ENCODE data around the gene RPTOR. TPM values are rescaled to one million over a fixed set of nuclear protein-coding genes. Genes with fewer than 3 reads are reported as not detected.

RPTOR gene
- total RNA-seq, 1 experiment from 2014 or later, result 66.7 TPM

- CTCF ChIA-PET, result no interaction called here
- Mint-ChIP-seq H3K27ac (ENCODE audit: unreplicated experiment) (no peak overlapping the region), H3K36me3 (ENCODE audit: insufficient read depth, unreplicated experiment) (peaks cover 16% of the 10 kb centered on the region), H3K4me3 (ENCODE audit: unreplicated experiment) (no peak overlapping the region), H3K9me3 (ENCODE audit: unreplicated experiment) (no peaks in the 10 kb centered on the region), H3K27me3 (ENCODE audit: insufficient read depth, unreplicated experiment) (no peaks in the 10 kb centered on the region), H3K4me1 (ENCODE audit: low read depth, unreplicated experiment) (no peaks in the 10 kb centered on the region)
- intact Hi-C loops (cut with micrococcal nuclease; ENCODE audit: unreplicated experiment), result no loop called here
- no peaks in the 10 kb centered on the region for H3K36me3 ChIP-seq (ENCODE audit: control insufficient read depth, insufficient read depth, low read length)
- H3K4me3 ChIP-seq (ENCODE audit: low read depth, low read length), result no peak overlapping the region
- POLR2A ChIA-PET, result no interaction called here
- peak in 1 of 2 experiments; percentile 5 for DNase-seq
- TF ChIP-seq CTCF (IDR thresholded peaks at IDR 0.05; ENCODE audit: insufficient read depth in 1 of 2, low read depth in 1 of 2, low read length in 1 of 2, severe bottlenecking in 1 of 2, unreplicated experiment in 1 of 2), result no peak
- no TSS peak for BruUV-seq (replicated peaks)
- no peaks in the 10 kb centered on the region for H3K27me3 ChIP-seq (replicated peaks; ENCODE audit: control insufficient read depth, insufficient read depth, low read length)
- 0 out of 2 replicates have a peak, but pooled peaks cover 4% of the 10 kb centered on the region for H3K4me1 ChIP-seq
- no peaks in the 10 kb centered on the region for H3K9me3 ChIP-seq
These were observed 410.4 kb downstream of the RPTOR start for GRCh38 chr17:80955078-80955477.

- 0 out of 2 replicates have a peak, but pooled peaks cover 4% of the 10 kb centered on the region for H3K4me1 ChIP-seq
- no peaks in the 10 kb centered on the region for H3K4me1 Mint-ChIP-seq (ENCODE audit: low read depth, unreplicated experiment)
- no peaks in the 10 kb centered on the region for H3K27me3 ChIP-seq (replicated peaks; ENCODE audit: control insufficient read depth, insufficient read depth, low read length)
- POLR2A ChIA-PET, result no interaction called here
- H3K4me3 ChIP-seq (ENCODE audit: low read depth, low read length), result no peak overlapping the region
- no peaks in the 10 kb centered on the region for H3K9me3 Mint-ChIP-seq (ENCODE audit: unreplicated experiment)
- H3K27ac Mint-ChIP-seq (ENCODE audit: unreplicated experiment), result no peak overlapping the region
- CTCF ChIA-PET, result no interaction called here
- no peaks in the 10 kb centered on the region for H3K36me3 ChIP-seq (ENCODE audit: control insufficient read depth, insufficient read depth, low read length)
- H3K36me3 Mint-ChIP-seq (ENCODE audit: insufficient read depth, unreplicated experiment), result peaks cover 16% of the 10 kb centered on the region
- no peaks in the 10 kb centered on the region for H3K9me3 ChIP-seq
- no peak for TF ChIP-seq CTCF (IDR thresholded peaks at IDR 0.05; ENCODE audit: insufficient read depth in 1 of 2, low read depth in 1 of 2, low read length in 1 of 2, severe bottlenecking in 1 of 2, unreplicated experiment in 1 of 2)
- intact Hi-C loops (cut with micrococcal nuclease; ENCODE audit: unreplicated experiment), result no loop called here
- no TSS peak for BruUV-seq (replicated peaks)
- peak in 1 of 2 experiments; percentile 17 for DNase-seq
- H3K4me3 Mint-ChIP-seq (ENCODE audit: unreplicated experiment), result no peak overlapping the region
- H3K27me3 Mint-ChIP-seq (ENCODE audit: insufficient read depth, unreplicated experiment), result no peaks in the 10 kb centered on the region
These were observed 411.1 kb downstream of the RPTOR start for GRCh38 chr17:80955671-80956280.

GRCh38 chr17:80956321-80957190 is 411.9 kb downstream of the RPTOR start:
- H3K4me3 ChIP-seq (ENCODE audit: low read depth, low read length), result no peak overlapping the region
- no peaks in the 10 kb centered on the region for H3K4me1 Mint-ChIP-seq (ENCODE audit: low read depth, unreplicated experiment)
- H3K4me3 Mint-ChIP-seq (ENCODE audit: unreplicated experiment), result no peak overlapping the region
- H3K4me1 ChIP-seq, result 0 out of 2 replicates have a peak, but pooled peaks cover 4% of the 10 kb centered on the region
- DNase-seq, result peak in 1 of 2 experiments; percentile 30
- CTCF ChIA-PET, result interaction anchor here (0.6 to 1.3 kb wide), 2 partner anchors 14 to 700 kb away, joined by 3 to 4 read pairs; no protein-coding TSS in a partner anchor
- no peaks in the 10 kb centered on the region for H3K27me3 ChIP-seq (replicated peaks; ENCODE audit: control insufficient read depth, insufficient read depth, low read length)
- H3K27ac Mint-ChIP-seq (ENCODE audit: unreplicated experiment), result no peak overlapping the region
- no peak for TF ChIP-seq CTCF (IDR thresholded peaks at IDR 0.05; ENCODE audit: insufficient read depth in 1 of 2, low read depth in 1 of 2, low read length in 1 of 2, severe bottlenecking in 1 of 2, unreplicated experiment in 1 of 2)
- H3K9me3 Mint-ChIP-seq (ENCODE audit: unreplicated experiment), result no peaks in the 10 kb centered on the region
- peaks cover 18% of the 10 kb centered on the region for H3K36me3 Mint-ChIP-seq (ENCODE audit: insufficient read depth, unreplicated experiment)
- intact Hi-C loops (cut with micrococcal nuclease; ENCODE audit: unreplicated experiment), result no loop called here
- H3K36me3 ChIP-seq (ENCODE audit: control insufficient read depth, insufficient read depth, low read length), result no peaks in the 10 kb centered on the region
- no peaks in the 10 kb centered on the region for H3K9me3 ChIP-seq
- H3K27me3 Mint-ChIP-seq (ENCODE audit: insufficient read depth, unreplicated experiment), result no peaks in the 10 kb centered on the region
- POLR2A ChIA-PET, result no interaction called here
- BruUV-seq (replicated peaks), result no TSS peak
